GM12878 (cell line): Measurements from ENCODE around the gene CARMIL3. TPM values are rescaled to one million over a fixed set of nuclear protein-coding genes. Genes with fewer than 3 reads are reported as not detected.
A peak's percentile ranks its signal among the peaks of the same experiment; 100 is the strongest.

Experiments used
- EP300 ChIP-seq, 2 experiments: fragments of 150-350 bp in 1 of 2; IDR thresholded peaks; 2 replicates each; pipeline ENCODE4 v1.6.1; 2011 to 2012; ENCODE audit warnings: low read depth in 2 of 2, low read length in 2 of 2, borderline replicate concordance in 1 of 2, improper control_type of control experiment in 1 of 2, inconsistent platforms in 1 of 2; ENCODE audit not compliant: control insufficient read depth in 1 of 2
- ESRRA ChIP-seq: IDR thresholded peaks from 2 replicates; pipeline ENCODE4 v1.6.1; 2012; ENCODE audit warnings: mild to moderate bottlenecking, low read length, improper control_type of control experiment
- JUNB ChIP-seq: IDR thresholded peaks from 2 replicates; pipeline ENCODE4 v1.6.1; 2016; ENCODE audit warnings: antibody characterized with exemption, mild to moderate bottlenecking
- MEF2B ChIP-seq: fragments of 450-650 bp; IDR thresholded peaks from 2 replicates; pipeline ENCODE4 v1.6.1; 2018; ENCODE audit warnings: mild to moderate bottlenecking, moderate library complexity; ENCODE audit not compliant: partially characterized antibody, poor library complexity, severe bottlenecking
- MYC ChIP-seq: IDR thresholded peaks from 2 replicates; pipeline ENCODE4 v1.6.1; 2011; ENCODE audit warnings: mild to moderate bottlenecking, low read length, moderate library complexity, inconsistent platforms; ENCODE audit not compliant: insufficient read depth, insufficient replicate concordance, insufficient read length, severe bottlenecking
- NFXL1 ChIP-seq: fragments of 450-650 bp; IDR thresholded peaks from 2 replicates; pipeline ENCODE4 v1.6.1; 2017; ENCODE audit warnings: antibody characterized with exemption, mild to moderate bottlenecking, borderline replicate concordance
- NFYA ChIP-seq: IDR thresholded peaks from 2 replicates; pipeline ENCODE4 v1.6.1; 2011; ENCODE audit warnings: low read depth, mild to moderate bottlenecking, low read length, improper control_type of control experiment, borderline replicate concordance
- RELA ChIP-seq: fragments of 450-650 bp; IDR thresholded peaks from 2 replicates; pipeline ENCODE4 v1.8.0; 2014; ENCODE audit warnings: borderline replicate concordance; ENCODE audit not compliant: partially characterized antibody
- TCF12 ChIP-seq: IDR thresholded peaks from 2 replicates; pipeline ENCODE4 v1.6.1; 2011; ENCODE audit warnings: low read depth, mild to moderate bottlenecking, low read length
- polyA plus RNA-seq, 11 experiments: library from polyadenylated mRNA; depleted of rRNA in 4 of 11; unstranded in 6 of 11; stranded (reverse) in 5 of 11; fragments of >200 nt; fragmentation: Nextera tagmentation in 4 of 11; fragmentation: Illumina TruSeq in 1 of 11; extraction: Ambion mirVana in 4 of 11; extraction: Trizol in 1 of 11; gene quantifications; 1 replicate in 1 of 11; 2 replicates in 10 of 11; pipeline versions ENCODE4 v1.2.1 to v1.2.3, GENCODE V29; 2011 to 2016; ENCODE audit warnings: inconsistent platforms in 2 of 11, missing spikeins in 2 of 11, low read depth in 1 of 11
- total RNA-seq, 4 experiments: library from RNA; depleted of rRNA in 3 of 4; stranded (reverse); fragments of >200 nt in 3 of 4; fragmentation: Illumina TruSeq in 1 of 4; extraction: Trizol in 1 of 4; gene quantifications; 2 replicates each; pipeline versions ENCODE4 v1.2.1 to v1.2.3, GENCODE V29; 2013 to 2021
- TF ChIP-seq, protein P1 (sequence below): fragments of 450-650 bp; formaldehyde crosslinking; IDR thresholded peaks from 2 replicates; pipeline ENCODE4 v1.4.0; 2020; ENCODE audit warnings: mild to moderate bottlenecking, moderate library complexity
- TF ChIP-seq, protein P2 (sequence below): IDR thresholded peaks from 2 replicates; pipeline ENCODE4 v1.6.1; 2012; ENCODE audit warnings: low read depth, low read length, improper control_type of control experiment
- TF ChIP-seq, protein P3 (sequence below): IDR thresholded peaks from 2 replicates; pipeline ENCODE4 v1.6.1; 2012; ENCODE audit warnings: low read depth, low read length, improper control_type of control experiment
- TF ChIP-seq, protein P4 (sequence below): fragments of 150-350 bp; IDR thresholded peaks from 2 replicates; pipeline ENCODE4 v1.6.1; 2014; ENCODE audit warnings: mild to moderate bottlenecking, low read depth, low read length
- TF ChIP-seq, protein P5 (sequence below): fragments of 450-650 bp; IDR thresholded peaks from 2 replicates; pipeline ENCODE4 v1.6.1; 2018; ENCODE audit warnings: mild to moderate bottlenecking, low read depth, moderate library complexity; ENCODE audit not compliant: partially characterized antibody
- TF ChIP-seq, protein P6 (sequence below): IDR thresholded peaks from 2 replicates; pipeline ENCODE4 v1.6.1; 2011; ENCODE audit warnings: low read depth, mild to moderate bottlenecking, low read length, moderate library complexity, borderline replicate concordance; ENCODE audit errors: extremely low read depth

Gene CARMIL3
- total and polyA plus RNA-seq, 10 of the 15 experiments (the other 5 are each of a cell fraction or from before 2014, with no cell fraction given): 0.09 to 0.32 (median 0.25) TPM; not detected in 3

DNA sequence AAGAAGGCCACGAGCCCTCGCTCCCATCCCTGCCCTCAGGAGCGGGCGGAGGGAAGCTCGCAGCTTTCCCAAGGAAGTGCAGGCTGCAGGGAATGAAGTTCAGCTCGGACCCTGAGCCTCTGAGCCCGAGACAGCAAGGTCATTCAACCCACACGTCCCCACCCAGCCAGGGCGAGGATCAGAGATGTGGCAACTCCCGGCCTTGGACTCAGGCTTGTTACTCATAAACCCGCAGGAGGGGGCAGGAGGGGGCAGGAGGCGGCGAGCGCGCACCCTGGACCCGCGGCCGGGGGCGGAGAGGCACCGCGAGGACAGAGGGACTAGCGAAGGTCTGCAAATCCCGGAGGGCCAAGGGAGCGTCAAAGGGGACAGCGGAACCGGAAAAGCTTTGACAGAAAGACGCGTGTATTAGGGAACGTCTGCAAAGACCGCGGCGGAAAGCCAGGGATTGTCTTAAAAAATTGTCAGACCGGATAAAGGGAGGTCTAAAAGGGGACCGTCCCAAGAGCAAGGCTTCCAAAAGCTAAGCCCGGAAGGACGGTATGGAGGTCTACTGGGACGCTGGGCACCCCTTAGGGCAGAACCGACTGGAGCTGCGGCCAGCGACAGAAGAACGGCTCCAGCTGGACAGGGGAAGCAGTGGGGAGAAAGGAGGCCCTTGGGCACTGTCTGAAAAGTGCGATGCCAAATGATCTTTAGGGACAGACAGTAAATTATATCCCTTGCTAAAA lies 62.2 kb downstream of the CARMIL3 start (continued):
- TF ChIP-seq, protein P1, sequence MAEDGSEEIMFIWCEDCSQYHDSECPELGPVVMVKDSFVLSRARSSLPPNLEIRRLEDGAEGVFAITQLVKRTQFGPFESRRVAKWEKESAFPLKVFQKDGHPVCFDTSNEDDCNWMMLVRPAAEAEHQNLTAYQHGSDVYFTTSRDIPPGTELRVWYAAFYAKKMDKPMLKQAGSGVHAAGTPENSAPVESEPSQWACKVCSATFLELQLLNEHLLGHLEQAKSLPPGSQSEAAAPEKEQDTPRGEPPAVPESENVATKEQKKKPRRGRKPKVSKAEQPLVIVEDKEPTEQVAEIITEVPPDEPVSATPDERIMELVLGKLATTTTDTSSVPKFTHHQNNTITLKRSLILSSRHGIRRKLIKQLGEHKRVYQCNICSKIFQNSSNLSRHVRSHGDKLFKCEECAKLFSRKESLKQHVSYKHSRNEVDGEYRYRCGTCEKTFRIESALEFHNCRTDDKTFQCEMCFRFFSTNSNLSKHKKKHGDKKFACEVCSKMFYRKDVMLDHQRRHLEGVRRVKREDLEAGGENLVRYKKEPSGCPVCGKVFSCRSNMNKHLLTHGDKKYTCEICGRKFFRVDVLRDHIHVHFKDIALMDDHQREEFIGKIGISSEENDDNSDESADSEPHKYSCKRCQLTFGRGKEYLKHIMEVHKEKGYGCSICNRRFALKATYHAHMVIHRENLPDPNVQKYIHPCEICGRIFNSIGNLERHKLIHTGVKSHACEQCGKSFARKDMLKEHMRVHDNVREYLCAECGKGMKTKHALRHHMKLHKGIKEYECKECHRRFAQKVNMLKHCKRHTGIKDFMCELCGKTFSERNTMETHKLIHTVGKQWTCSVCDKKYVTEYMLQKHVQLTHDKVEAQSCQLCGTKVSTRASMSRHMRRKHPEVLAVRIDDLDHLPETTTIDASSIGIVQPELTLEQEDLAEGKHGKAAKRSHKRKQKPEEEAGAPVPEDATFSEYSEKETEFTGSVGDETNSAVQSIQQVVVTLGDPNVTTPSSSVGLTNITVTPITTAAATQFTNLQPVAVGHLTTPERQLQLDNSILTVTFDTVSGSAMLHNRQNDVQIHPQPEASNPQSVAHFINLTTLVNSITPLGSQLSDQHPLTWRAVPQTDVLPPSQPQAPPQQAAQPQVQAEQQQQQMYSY (CRISPR knock-in tag): no peak
- TF ChIP-seq RELA: no peak
- peak; percentile 67 for TF ChIP-seq MEF2B
- TF ChIP-seq, protein P2, sequence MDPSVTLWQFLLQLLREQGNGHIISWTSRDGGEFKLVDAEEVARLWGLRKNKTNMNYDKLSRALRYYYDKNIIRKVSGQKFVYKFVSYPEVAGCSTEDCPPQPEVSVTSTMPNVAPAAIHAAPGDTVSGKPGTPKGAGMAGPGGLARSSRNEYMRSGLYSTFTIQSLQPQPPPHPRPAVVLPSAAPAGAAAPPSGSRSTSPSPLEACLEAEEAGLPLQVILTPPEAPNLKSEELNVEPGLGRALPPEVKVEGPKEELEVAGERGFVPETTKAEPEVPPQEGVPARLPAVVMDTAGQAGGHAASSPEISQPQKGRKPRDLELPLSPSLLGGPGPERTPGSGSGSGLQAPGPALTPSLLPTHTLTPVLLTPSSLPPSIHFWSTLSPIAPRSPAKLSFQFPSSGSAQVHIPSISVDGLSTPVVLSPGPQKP: peak; percentile 19; the same call in 1 of the 2 replicates
- TF ChIP-seq, protein P3, sequence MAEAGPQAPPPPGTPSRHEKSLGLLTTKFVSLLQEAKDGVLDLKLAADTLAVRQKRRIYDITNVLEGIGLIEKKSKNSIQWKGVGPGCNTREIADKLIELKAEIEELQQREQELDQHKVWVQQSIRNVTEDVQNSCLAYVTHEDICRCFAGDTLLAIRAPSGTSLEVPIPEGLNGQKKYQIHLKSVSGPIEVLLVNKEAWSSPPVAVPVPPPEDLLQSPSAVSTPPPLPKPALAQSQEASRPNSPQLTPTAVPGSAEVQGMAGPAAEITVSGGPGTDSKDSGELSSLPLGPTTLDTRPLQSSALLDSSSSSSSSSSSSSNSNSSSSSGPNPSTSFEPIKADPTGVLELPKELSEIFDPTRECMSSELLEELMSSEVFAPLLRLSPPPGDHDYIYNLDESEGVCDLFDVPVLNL: no peak
- TF ChIP-seq, protein P4, sequence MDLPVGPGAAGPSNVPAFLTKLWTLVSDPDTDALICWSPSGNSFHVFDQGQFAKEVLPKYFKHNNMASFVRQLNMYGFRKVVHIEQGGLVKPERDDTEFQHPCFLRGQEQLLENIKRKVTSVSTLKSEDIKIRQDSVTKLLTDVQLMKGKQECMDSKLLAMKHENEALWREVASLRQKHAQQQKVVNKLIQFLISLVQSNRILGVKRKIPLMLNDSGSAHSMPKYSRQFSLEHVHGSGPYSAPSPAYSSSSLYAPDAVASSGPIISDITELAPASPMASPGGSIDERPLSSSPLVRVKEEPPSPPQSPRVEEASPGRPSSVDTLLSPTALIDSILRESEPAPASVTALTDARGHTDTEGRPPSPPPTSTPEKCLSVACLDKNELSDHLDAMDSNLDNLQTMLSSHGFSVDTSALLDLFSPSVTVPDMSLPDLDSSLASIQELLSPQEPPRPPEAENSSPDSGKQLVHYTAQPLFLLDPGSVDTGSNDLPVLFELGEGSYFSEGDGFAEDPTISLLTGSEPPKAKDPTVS: 0 out of 2 replicates have a peak, but pooled peaks have one; percentile 16
- peak; percentile 100 for TF ChIP-seq JUNB
- TF ChIP-seq, protein P5, sequence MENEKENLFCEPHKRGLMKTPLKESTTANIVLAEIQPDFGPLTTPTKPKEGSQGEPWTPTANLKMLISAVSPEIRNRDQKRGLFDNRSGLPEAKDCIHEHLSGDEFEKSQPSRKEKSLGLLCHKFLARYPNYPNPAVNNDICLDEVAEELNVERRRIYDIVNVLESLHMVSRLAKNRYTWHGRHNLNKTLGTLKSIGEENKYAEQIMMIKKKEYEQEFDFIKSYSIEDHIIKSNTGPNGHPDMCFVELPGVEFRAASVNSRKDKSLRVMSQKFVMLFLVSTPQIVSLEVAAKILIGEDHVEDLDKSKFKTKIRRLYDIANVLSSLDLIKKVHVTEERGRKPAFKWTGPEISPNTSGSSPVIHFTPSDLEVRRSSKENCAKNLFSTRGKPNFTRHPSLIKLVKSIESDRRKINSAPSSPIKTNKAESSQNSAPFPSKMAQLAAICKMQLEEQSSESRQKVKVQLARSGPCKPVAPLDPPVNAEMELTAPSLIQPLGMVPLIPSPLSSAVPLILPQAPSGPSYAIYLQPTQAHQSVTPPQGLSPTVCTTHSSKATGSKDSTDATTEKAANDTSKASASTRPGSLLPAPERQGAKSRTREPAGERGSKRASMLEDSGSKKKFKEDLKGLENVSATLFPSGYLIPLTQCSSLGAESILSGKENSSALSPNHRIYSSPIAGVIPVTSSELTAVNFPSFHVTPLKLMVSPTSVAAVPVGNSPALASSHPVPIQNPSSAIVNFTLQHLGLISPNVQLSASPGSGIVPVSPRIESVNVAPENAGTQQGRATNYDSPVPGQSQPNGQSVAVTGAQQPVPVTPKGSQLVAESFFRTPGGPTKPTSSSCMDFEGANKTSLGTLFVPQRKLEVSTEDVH: peak; percentile 53
- TF ChIP-seq MYC: no peak
- no peak for TF ChIP-seq NFYA
- no peak for TF ChIP-seq NFXL1
- TF ChIP-seq TCF12: 0 out of 2 replicates have a peak, but pooled peaks have one; percentile 11
- peak; percentile 79; the same call in 1 of the 2 replicates for TF ChIP-seq ESRRA
- TF ChIP-seq, protein P6, sequence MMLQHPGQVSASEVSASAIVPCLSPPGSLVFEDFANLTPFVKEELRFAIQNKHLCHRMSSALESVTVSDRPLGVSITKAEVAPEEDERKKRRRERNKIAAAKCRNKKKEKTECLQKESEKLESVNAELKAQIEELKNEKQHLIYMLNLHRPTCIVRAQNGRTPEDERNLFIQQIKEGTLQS: no peak
- no peak; a peak in 1 of 4 replicates for TF ChIP-seq EP300 (IDR thresholded peaks at IDR 0.05; ENCODE audit: borderline replicate concordance in 1 of 2, control insufficient read depth in 1 of 2, low read depth in 2 of 2, low read length in 2 of 2)
